Measurements from ENCODE around the gene BLM.

Gene BLM

DNA sequence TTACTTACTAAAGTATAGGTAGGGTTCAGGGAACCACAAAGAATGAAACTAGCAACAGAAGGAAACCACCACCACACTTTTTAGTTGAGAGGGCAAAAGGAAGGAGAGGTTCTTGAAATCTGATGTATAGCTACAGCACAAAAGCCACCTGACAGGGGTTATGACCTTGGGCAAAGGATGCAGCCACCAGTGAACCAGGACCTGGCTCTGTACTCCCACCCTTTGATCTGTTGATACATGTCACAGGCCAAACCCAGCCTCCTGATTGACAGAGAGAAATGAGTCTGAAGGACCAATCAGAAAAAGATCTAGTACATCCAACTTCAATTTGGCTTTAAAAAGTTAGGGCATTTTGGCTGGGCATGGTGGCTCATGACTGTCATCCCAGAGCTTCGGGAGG lies 20.0 kb upstream of the BLM start:
- DNase-seq (ENCODE audit: low spot score), result no peak
- TF ChIP-seq, protein P1, sequence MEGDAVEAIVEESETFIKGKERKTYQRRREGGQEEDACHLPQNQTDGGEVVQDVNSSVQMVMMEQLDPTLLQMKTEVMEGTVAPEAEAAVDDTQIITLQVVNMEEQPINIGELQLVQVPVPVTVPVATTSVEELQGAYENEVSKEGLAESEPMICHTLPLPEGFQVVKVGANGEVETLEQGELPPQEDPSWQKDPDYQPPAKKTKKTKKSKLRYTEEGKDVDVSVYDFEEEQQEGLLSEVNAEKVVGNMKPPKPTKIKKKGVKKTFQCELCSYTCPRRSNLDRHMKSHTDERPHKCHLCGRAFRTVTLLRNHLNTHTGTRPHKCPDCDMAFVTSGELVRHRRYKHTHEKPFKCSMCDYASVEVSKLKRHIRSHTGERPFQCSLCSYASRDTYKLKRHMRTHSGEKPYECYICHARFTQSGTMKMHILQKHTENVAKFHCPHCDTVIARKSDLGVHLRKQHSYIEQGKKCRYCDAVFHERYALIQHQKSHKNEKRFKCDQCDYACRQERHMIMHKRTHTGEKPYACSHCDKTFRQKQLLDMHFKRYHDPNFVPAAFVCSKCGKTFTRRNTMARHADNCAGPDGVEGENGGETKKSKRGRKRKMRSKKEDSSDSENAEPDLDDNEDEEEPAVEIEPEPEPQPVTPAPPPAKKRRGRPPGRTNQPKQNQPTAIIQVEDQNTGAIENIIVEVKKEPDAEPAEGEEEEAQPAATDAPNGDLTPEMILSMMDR (IDR thresholded peaks at IDR 0.05; ENCODE audit: extremely low read depth, missing control alignments), result no peak

DNA sequence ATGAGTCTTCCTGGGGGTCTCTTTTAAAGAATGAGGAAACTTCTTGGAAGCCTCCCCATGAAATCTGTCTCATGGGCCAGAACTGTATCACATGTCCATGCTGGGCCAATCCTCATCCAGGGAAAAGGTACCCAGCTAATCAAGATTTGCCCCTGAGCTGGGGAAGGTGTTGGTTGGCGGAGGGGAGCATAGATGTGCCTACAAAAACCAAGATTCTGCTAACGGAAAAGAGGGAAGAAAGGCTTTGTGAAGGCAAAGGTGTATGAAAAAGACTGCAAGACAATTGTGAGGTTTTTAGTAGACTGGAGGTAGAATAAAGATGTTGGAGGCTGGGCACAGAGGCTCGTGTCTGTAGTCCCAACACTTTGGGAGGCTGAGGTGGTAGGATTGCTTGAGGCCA lies 18.5 kb upstream of the BLM start:
- no peak for DNase-seq (ENCODE audit: low spot score)
- TF ChIP-seq, protein P1 (IDR thresholded peaks at IDR 0.05; ENCODE audit: extremely low read depth, missing control alignments), result no peak

DNA sequence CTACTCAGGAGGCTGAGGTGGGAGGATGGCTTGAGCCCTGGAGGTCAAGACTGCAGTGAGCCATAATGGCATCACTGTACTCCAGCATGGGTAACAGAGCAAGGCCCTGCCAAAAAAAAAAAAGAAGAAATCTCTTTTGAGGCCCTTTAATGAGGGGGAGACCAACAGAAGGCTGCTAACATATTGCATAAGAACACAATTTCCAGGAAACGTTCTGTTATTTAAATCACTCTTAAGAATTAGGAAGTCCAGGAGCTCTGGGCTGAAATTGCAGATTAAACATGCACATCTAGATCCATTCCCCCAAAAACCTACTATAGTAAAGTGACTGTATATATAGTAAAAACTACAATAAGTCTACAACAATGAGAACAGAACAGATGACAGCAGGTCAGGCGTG lies 16.1 kb upstream of the BLM start:
- DNase-seq (ENCODE audit: low spot score), result no peak
- TF ChIP-seq, protein P1 (IDR thresholded peaks at IDR 0.05; ENCODE audit: extremely low read depth, missing control alignments), result no peak

DNA sequence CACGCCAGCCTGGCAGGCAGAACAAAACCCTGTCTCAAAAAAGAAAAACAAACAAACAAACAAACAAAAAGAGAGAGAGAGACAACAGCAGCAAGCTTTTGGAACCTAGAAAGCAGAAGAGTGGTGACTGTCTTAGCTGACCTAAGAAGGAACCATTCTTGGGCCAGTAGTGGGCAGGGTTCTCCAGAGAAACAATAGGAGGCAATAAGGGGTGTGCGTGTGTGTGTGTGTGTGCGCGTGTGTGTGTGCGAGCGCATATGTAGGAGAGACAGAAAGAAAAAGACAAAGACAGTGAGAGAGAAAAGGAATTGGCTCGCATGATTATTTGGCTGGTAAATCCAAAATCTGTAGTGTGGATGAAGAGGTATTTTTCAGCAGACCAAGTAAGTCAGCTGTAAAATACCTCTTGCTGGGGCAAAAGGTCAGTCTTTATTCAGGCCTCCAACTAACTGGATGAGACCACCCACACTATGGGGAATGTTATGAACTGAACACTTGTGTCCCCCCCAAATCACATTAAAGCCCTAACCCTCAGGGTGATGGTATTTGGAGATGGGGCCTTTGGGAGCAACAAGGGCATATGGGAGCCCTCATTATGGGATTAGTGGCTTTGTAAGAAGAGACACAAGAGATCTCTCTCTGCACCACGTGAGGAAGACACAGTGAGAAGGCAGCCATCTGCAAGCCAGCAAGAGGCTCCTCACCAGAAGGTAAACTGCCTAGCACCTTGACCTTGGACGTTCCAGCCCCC lies 15.1 kb upstream of the BLM start:
- TF ChIP-seq, protein P1 (IDR thresholded peaks at IDR 0.05; ENCODE audit: extremely low read depth, missing control alignments), result no peak
- no peak for DNase-seq (ENCODE audit: low spot score)

DNA sequence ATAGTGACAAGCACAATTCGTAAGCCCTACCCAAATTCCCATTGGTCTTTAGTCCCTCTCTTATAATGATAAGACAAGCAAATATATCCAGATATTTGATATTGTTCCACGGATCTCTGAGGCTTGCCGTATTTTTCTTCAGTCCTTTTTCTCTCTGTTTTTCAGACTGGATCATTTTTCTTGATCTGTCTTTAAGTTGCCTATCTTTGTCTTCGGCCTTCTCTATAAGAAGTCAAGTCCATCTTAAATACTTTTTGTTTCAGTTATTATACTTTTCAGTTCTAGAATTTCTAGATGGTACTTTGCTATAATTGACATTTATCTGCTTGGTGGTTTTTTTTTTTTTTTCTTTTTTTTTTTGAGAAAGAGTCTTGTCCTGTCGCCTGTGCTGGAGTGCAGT lies 13.7 kb upstream of the BLM start:
- TF ChIP-seq, protein P1 (IDR thresholded peaks at IDR 0.05; ENCODE audit: extremely low read depth, missing control alignments), result no peak
- no peak for DNase-seq (ENCODE audit: low spot score)

DNA sequence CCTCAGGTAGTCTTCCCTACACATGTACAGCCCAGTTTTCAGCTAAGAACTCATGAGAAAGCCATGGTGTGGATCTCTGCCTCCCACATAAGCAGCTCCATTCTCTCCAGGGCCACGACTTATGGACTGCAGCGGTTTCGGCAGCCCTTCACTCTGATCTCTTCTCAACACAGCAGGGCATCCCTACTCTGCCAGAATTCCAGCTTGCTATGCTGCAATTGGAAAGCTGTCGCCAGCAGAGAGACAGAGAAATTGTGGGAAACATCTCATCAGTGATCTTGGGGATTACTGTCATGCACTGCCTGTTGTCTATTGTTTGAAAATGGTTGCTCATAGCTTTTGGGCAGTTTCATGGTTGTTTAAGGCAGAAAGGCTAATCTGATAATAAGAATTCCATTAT lies 11.9 kb upstream of the BLM start:
- no peak for DNase-seq (ENCODE audit: low spot score)
- TF ChIP-seq, protein P1 (IDR thresholded peaks at IDR 0.05; ENCODE audit: extremely low read depth, missing control alignments), result no peak

DNA sequence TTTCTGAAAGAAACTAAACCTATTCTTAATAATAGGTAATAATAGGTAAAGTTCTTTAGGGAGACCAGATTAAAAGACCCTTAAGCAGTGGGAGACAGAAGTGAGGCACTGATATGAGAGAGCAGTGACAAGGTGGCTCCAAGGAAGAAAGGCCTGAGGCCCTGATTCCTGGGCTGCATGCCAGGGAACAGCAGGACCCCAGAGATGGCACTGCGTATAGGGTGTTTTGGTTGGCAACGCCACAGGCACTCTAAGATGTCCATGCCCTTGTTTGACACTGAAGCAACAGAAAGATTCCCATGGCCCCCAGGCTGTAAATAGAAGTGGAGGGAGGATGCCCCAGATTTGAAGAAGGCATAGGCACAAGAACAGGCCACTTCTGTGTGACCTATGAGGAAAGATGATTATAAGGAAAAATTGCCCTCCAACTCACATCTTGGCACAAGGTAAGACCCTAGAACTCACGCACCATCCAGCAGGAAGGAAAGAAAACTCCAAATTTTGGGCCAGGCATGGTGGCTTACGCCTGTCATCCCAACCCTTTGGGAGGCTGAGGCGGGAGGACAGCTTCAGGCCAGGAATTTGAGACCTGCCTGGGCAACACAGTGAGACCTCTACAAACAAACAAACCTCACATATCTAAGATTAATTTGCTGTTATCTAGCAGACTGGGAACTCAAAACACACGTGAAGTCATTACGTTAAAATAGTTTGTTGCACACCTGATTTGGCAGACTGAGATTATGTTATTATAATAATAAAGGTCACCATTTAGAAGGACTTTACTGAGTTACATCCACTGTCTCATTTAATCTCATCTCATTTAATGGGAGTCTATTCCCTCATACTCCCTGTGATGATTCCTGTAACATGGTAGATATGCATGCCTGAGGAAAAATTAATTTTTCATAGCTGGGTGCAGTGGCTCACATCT lies 10.5 kb upstream of the BLM start:
- no peak for DNase-seq (ENCODE audit: low spot score)
- TF ChIP-seq, protein P1 (IDR thresholded peaks at IDR 0.05; ENCODE audit: extremely low read depth, missing control alignments), result no peak
